LNCAP (cell line): Measurements from ENCODE around the gene ACER3.

ENCODE experiments used
- TF ChIP-seq, protein P1 (sequence below): fragments of 450-650 bp; IDR thresholded peaks from 2 replicates; pipeline ENCODE4 v1.5.1; 2017; ENCODE audit warnings: mild to moderate bottlenecking

ACER3 gene

DNA sequence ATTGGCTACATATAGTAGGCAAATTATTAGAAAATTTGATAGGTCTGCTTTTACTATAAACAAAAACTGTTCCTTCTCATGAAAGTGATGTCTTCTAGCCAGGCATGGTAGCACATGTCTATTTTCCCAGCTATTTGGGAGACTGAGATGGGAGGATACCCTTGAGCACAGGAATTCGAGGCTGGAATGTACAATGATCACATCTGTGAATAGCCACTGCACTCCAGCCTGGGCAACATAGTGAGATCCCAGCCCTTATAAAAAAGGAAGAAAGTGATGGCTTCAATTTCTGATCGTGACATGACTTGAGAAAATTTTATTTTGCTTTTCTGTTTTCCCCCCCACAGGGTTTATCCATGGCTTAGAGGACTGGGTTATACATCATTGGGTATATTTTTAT is 154.0 kb downstream of the ACER3 start:
- TF ChIP-seq, protein P1, sequence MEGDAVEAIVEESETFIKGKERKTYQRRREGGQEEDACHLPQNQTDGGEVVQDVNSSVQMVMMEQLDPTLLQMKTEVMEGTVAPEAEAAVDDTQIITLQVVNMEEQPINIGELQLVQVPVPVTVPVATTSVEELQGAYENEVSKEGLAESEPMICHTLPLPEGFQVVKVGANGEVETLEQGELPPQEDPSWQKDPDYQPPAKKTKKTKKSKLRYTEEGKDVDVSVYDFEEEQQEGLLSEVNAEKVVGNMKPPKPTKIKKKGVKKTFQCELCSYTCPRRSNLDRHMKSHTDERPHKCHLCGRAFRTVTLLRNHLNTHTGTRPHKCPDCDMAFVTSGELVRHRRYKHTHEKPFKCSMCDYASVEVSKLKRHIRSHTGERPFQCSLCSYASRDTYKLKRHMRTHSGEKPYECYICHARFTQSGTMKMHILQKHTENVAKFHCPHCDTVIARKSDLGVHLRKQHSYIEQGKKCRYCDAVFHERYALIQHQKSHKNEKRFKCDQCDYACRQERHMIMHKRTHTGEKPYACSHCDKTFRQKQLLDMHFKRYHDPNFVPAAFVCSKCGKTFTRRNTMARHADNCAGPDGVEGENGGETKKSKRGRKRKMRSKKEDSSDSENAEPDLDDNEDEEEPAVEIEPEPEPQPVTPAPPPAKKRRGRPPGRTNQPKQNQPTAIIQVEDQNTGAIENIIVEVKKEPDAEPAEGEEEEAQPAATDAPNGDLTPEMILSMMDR, result no peak

DNA sequence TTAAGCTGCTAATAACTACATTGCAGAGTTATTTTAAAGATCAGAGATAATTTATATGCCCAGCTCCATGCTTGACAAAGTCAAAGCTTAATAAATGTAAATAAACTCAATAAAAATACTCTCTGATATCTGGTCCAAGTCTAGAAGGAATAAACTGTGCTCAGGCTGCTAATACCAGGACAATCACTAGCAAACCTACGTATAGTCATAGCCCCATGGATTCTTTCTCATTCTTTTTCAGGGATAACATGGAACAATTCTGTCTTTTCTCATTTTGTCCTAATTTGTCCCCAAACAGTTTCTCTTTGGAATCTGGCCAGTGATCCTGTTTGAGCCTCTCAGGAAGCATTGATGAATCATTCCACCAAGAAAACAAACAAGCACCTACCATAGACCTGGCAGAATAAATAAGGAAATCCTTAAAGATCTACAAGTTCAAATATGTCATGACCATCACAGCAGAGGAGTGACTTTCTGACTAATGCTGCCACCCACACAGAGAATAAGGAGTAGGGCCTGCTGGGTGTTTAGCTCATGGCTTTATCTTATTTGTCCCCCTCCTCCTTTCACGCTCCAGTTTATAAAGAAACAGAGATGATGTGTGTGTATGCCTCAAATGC is 159.4 kb downstream of the ACER3 start:
- TF ChIP-seq, protein P1, result no peak

DNA sequence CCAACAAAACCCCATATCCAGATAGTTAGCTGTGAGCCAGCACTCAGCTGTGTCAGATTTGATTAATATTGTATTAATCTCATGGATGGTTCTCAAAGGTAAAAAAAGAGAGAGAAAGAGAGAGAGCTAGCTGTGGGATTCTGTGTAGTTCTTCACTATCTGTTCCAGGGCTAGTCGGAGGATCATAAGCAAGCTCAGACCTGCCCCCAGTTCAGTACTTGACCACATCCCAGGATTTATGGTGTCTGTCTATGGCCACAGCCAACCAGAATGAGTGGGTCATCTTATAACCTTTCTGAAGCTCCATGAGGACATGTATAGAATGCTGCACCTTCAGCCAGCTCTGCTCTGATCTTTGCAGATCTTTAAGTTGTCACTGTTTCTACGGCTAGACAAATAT is 160.0 kb downstream of the ACER3 start:
- TF ChIP-seq, protein P1, result no peak

DNA sequence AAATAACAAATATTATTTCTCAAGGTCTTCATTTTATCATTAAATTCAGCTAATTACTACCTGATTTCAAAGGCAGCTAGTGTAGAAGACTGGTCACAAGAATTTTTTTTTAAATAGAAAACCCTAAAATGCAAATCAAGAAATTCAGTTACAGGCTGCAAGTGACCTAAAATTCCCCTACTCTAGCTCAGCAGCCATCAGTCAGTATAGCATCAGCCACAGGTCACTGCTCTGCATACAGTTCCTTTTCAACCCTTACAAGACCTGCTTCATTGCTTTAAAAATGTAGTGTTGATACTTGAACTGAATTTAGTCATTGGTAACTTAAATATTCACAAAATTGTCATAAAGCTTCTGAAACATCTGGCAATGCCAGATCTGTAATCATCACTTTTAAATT is 164.0 kb downstream of the ACER3 start:
- TF ChIP-seq, protein P1, result no peak

DNA sequence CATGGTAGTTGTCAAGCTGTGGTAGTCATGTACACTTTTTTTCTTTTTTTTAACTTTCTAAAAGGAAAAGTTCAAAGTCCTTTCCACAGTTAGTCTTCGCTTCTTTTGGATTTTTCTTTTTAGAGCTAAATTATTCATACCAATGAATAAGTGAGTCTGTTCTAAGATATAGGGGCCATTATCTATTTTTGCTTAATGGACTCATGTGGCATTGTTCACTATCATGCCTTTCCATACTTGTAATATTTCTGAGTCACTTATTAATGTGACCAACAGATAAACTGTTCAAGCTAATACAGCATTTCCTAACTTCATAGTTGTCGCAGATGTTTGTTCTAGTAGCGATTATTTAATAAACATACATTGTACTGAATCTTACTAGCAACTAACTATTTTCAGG is 165.5 kb downstream of the ACER3 start:
- TF ChIP-seq, protein P1, result no peak

- TF ChIP-seq, protein P1, result no peak
These were observed 166.0 kb downstream of the ACER3 start for GRCh38 chr11:77026743-77027142.

GRCh38 chr11:77027275-77027674 is 166.6 kb downstream of the ACER3 start:
- TF ChIP-seq, protein P1, result no peak

DNA sequence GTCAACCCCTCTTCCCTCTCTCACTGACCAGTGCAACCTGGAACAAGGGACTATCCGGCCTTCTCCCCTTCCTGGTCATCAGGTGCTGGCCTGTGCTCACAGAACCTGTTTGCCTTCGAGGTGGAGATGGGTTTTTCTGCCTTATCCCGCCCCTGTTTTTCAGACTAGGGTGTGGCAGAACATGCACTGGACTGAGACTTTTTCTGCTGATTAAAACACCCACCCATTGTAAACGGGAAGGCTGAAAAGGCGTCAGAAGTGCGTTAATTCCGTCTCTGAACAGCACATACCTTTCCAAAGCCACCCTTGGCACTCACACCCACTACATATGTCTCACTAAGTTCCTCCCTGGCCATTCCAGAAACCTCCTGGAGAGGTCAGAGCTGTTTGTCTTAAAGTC is 169.1 kb downstream of the ACER3 start:
- TF ChIP-seq, protein P1, result no peak
